GM12878 (cell line): ENCODE data around the gene LRP1B. TPM values are rescaled to one million over a fixed set of nuclear protein-coding genes. Genes with fewer than 3 reads are reported as not detected.

ENCODE experiments used
- ATAC-seq: fragments of 200-7000 bp; cut with Tn5 transposase; 3 replicates; pipeline ENCODE4 v1.9.1; 2020; ENCODE audit warnings: mild to moderate bottlenecking, moderate library complexity
- BruUV-seq: library from RNA; stranded (reverse); fragments of 400-500 nt; replicated peaks from 2 replicates; lab custom pipeline; 2021; lab: Mats Ljungman, UMichigan
- CTCF ChIA-PET: fragments of 300-600 bp; sonication (Branson Sonifier 250); formaldehyde crosslinking; extraction: SDS; loops from one replicate; lab custom pipeline; 2021; ENCODE audit warnings: inconsistent platforms; lab: Yijun Ruan, JAX
- POLR2A ChIA-PET: fragments of 350-600 bp; formaldehyde crosslinking; extraction: SDS; loops from one replicate; lab custom pipeline; 2021; ENCODE audit warnings: inconsistent platforms; lab: Charles Lee
- RAD21 ChIA-PET: fragments of 300-600 bp; sonication (Branson Sonifier 250); formaldehyde crosslinking; loops from one replicate; lab custom pipeline; 2023; ENCODE audit warnings: antibody characterized with exemption; ENCODE audit not compliant: unreplicated experiment; lab: Charles Lee
- SMC1A ChIA-PET: fragments of 300-600 bp; sonication (Branson Sonifier 250); formaldehyde crosslinking; loops from one replicate; lab custom pipeline; 2023; ENCODE audit not compliant: unreplicated experiment, uncharacterized antibody; lab: Charles Lee
- DNase-seq: peaks from one replicate; pipeline ENCODE4 v3.0.0-alpha.2; 2011; ENCODE audit warnings: low read depth, low spot score
- FAIRE-seq: peaks from 3 replicates; lab custom pipeline; 2011; peaks lifted over from hg19 to GRCh38; lab: Jason Lieb, UNC
- H2AFZ ChIP-seq: 2 replicates; pipeline ENCODE4 v1.6.0; 2011; ENCODE audit warnings: low read depth, low read length, control low read depth; ENCODE audit not compliant: control insufficient read depth
- H3K27ac ChIP-seq: 2 replicates; pipeline ENCODE4 v1.5.1; 2011; ENCODE audit warnings: control low read depth; ENCODE audit not compliant: control insufficient read depth, insufficient read depth
- H3K27me3 ChIP-seq, 2 experiments: replicated peaks in 1 of 2; 2 replicates each; pipeline versions ENCODE4 v1.6.0 to v1.6.1; 2011; ENCODE audit warnings: low read length in 1 of 2; ENCODE audit not compliant: control insufficient read depth in 2 of 2, insufficient read depth in 2 of 2
- H3K36me3 ChIP-seq, 2 experiments: 2 replicates each; pipeline ENCODE4 v1.5.1; 2011; ENCODE audit warnings: low read length in 1 of 2; ENCODE audit not compliant: control insufficient read depth in 2 of 2, insufficient read depth in 2 of 2
- H3K4me1 ChIP-seq: 2 replicates; pipeline ENCODE4 v1.6.1; 2011; ENCODE audit warnings: mild to moderate bottlenecking, low read length, moderate library complexity, mixed read lengths; ENCODE audit not compliant: control insufficient read depth, insufficient read depth
- H3K4me2 ChIP-seq: 2 replicates; pipeline ENCODE4 v1.6.0; 2011; ENCODE audit warnings: control low read depth; ENCODE audit not compliant: control insufficient read depth, insufficient read depth
- H3K4me3 ChIP-seq: fragments of 200-600 bp; sonication (generic); 2 replicates; pipeline ENCODE4 v1.5.1; 2016
- H3K79me2 ChIP-seq: 2 replicates; pipeline ENCODE4 v1.6.0; 2011; ENCODE audit warnings: low read length; ENCODE audit not compliant: control insufficient read depth, insufficient read depth
- H3K9ac ChIP-seq: 2 replicates; pipeline ENCODE4 v1.8.0; 2011; ENCODE audit warnings: low read length, control low read depth, mixed read lengths; ENCODE audit not compliant: control insufficient read depth, insufficient read depth
- H3K9me3 ChIP-seq: replicated peaks from 3 replicates; pipeline ENCODE4 v1.5.1; 2011; ENCODE audit warnings: mild to moderate bottlenecking, low read length; ENCODE audit not compliant: control insufficient read depth, insufficient read depth
- H4K20me1 ChIP-seq: 2 replicates; pipeline ENCODE4 v1.6.0; 2011; ENCODE audit not compliant: control insufficient read depth, insufficient read depth
- BCL11A ChIP-seq: IDR thresholded peaks from 2 replicates; pipeline ENCODE4 v1.6.1; 2011; ENCODE audit warnings: low read depth, low read length
- CHD1 ChIP-seq: IDR thresholded peaks from 2 replicates; pipeline ENCODE4 v1.6.1; 2012; ENCODE audit warnings: low read depth, low read length, improper control_type of control experiment
- GATAD2B ChIP-seq: fragments of 450-650 bp; conservative IDR thresholded peaks from 2 replicates; pipeline ENCODE4 v1.6.1; 2017; ENCODE audit warnings: low read depth, mild to moderate bottlenecking, moderate library complexity
- HDAC6 ChIP-seq: fragments of 200-600 bp; sonication (generic); IDR thresholded peaks from one replicate; pipeline ENCODE4 v1.8.0; 2017; ENCODE audit warnings: antibody characterized with exemption; ENCODE audit not compliant: unreplicated experiment
- NBN ChIP-seq: fragments of 450-650 bp; IDR thresholded peaks from 2 replicates; pipeline ENCODE4 v1.6.1; 2016
- PKNOX1 ChIP-seq: fragments of 450-650 bp; IDR thresholded peaks from 2 replicates; pipeline ENCODE4 v1.6.1; 2016; ENCODE audit warnings: mild to moderate bottlenecking
- TARDBP ChIP-seq: IDR thresholded peaks from 2 replicates; pipeline ENCODE4 v1.6.1; 2016; ENCODE audit warnings: borderline replicate concordance
- TCF7 ChIP-seq: IDR thresholded peaks from 2 replicates; pipeline ENCODE4 v1.6.1; 2014; ENCODE audit warnings: antibody characterized with exemption, borderline replicate concordance
- ZBED1 ChIP-seq: IDR thresholded peaks from 2 replicates; pipeline ENCODE4 v1.6.1; 2016; ENCODE audit warnings: borderline replicate concordance
- ZBTB33 ChIP-seq: fragments of 450-650 bp; IDR thresholded peaks from 2 replicates; pipeline ENCODE4 v1.6.1; 2017; ENCODE audit warnings: mild to moderate bottlenecking
- ZNF207 ChIP-seq: fragments of 450-650 bp; IDR thresholded peaks from 2 replicates; pipeline ENCODE4 v1.6.1; 2014; ENCODE audit warnings: antibody characterized with exemption, mild to moderate bottlenecking, borderline replicate concordance
- WGBS: methylation state at CpG from one replicate; pipeline ENCODE4 v1.1.6; 2016; ENCODE audit warnings: low lambda C conversion rate; ENCODE audit not compliant: insufficient replicate concordance, insufficient coverage; ENCODE audit errors: missing lambda C conversion rate; 5-methylcytosine and 5-hydroxymethylcytosine counted together
- in situ Hi-C: fragments of 300-500 bp; cut with MboI; formaldehyde crosslinking; loops from 9 replicates; pipeline ENCODE4 v1.14.3; 2018; ENCODE audit warnings: mixed read lengths
- intact Hi-C: fragments of 100-400 bp; cut with micrococcal nuclease; formaldehyde crosslinking; loops from one replicate; pipeline ENCODE4 v1.14.2; 2022; ENCODE audit not compliant: unreplicated experiment
- polyA plus RNA-seq, 11 experiments: library from polyadenylated mRNA; depleted of rRNA in 4 of 11; unstranded in 6 of 11; stranded (reverse) in 5 of 11; fragments of >200 nt; fragmentation: Nextera tagmentation in 4 of 11; fragmentation: Illumina TruSeq in 1 of 11; extraction: Ambion mirVana in 4 of 11; extraction: Trizol in 1 of 11; gene quantifications; 1 replicate in 1 of 11; 2 replicates in 10 of 11; pipeline versions ENCODE4 v1.2.1 to v1.2.3, GENCODE V29; 2011 to 2016; ENCODE audit warnings: inconsistent platforms in 2 of 11, missing spikeins in 2 of 11, low read depth in 1 of 11
- total RNA-seq, 4 experiments: library from RNA; depleted of rRNA in 3 of 4; stranded (reverse); fragments of >200 nt in 3 of 4; fragmentation: Illumina TruSeq in 1 of 4; extraction: Trizol in 1 of 4; gene quantifications; 2 replicates each; pipeline versions ENCODE4 v1.2.1 to v1.2.3, GENCODE V29; 2013 to 2021

The LRP1B gene
- total and polyA plus RNA-seq, 10 of the 15 experiments (the other 5 are each of a cell fraction or from before 2014, with no cell fraction given), result under 0.01 to 0.06 (median 0.03) TPM; not detected in 5

GRCh38 chr2:142097711-142098110, 33.1 kb downstream of the LRP1B start (continued):
- TF ChIP-seq HDAC6, result no peak

GRCh38 chr2:142095647-142096046, 35.2 kb downstream of the LRP1B start:
- POLR2A ChIA-PET, result no interaction called here
- SMC1A ChIA-PET, result no interaction called here
- RAD21 ChIA-PET, result no interaction called here
- FAIRE-seq, result no peak
- Histone ChIP-seq H3K4me2 (no peak overlapping the region), H3K36me3 (no peaks in the 10 kb centered on the region), H3K4me1 (no peaks in the 10 kb centered on the region), H3K79me2 (no peaks in the 10 kb centered on the region), H3K27ac (no peak overlapping the region), H4K20me1 (no peaks in the 10 kb centered on the region), H3K27me3 (no peaks in the 10 kb centered on the region), H3K9ac (no peak overlapping the region), H2AFZ (no peak overlapping the region), H3K9me3 (no peaks in the 10 kb centered on the region), H3K4me3 (no peak overlapping the region)
- in situ Hi-C loops (no loop called here), intact Hi-C loops (no loop called here)
- no peak for TF ChIP-seq GATAD2B
- no peak for TF ChIP-seq TARDBP
- TF ChIP-seq ZNF207, result no peak
- 92% methylated on average over 2 of the region's 2 CpGs for WGBS
- CTCF ChIA-PET, result no interaction called here
- no TSS peak for BruUV-seq
- no peak for DNase-seq
- no peak for ATAC-seq

- H3K36me3 ChIP-seq, result no peaks in the 10 kb centered on the region
- no peak for ATAC-seq
- RAD21 ChIA-PET, result no interaction called here
- no peaks in the 10 kb centered on the region for H3K4me1 ChIP-seq
- no peaks in the 10 kb centered on the region for H3K27me3 ChIP-seq
- intact Hi-C loops, result no loop called here
- POLR2A ChIA-PET, result no interaction called here
- H3K9me3 ChIP-seq, result no peaks in the 10 kb centered on the region
- H2AFZ ChIP-seq, result no peak overlapping the region
- no peak overlapping the region for H3K27ac ChIP-seq
- TF ChIP-seq NBN, result no peak
- TF ChIP-seq CHD1, result no peak
- no peak for TF ChIP-seq BCL11A
- TF ChIP-seq TCF7, result no peak
- no peak for TF ChIP-seq PKNOX1
- TF ChIP-seq ZBTB33, result no peak
- no peak for TF ChIP-seq ZBED1
- SMC1A ChIA-PET, result no interaction called here
- CTCF ChIA-PET, result interaction anchor here (0.9 kb wide), 1 partner anchor 29 kb away, joined by 3 read pairs; no protein-coding TSS in a partner anchor
- in situ Hi-C loops, result no loop called here
- no peak for DNase-seq
- H3K4me2 ChIP-seq, result no peak overlapping the region
- no peak overlapping the region for H3K4me3 ChIP-seq
- H4K20me1 ChIP-seq, result no peaks in the 10 kb centered on the region
- no peaks in the 10 kb centered on the region for H3K79me2 ChIP-seq
- no TSS peak for BruUV-seq
- FAIRE-seq, result no peak
- 18% methylated on average over 2 of the region's 2 CpGs for WGBS
- no peak overlapping the region for H3K9ac ChIP-seq
These were observed 36.6 kb downstream of the LRP1B start for GRCh38 chr2:142094233-142094632.
